ENCODE measurements around the gene RNF38. TPM values are rescaled to one million over a fixed set of nuclear protein-coding genes. Genes with fewer than 3 reads are reported as not detected.

RNF38 gene
- total RNA-seq, 1 experiment from 2014 or later, result 60.2 TPM

DNA sequence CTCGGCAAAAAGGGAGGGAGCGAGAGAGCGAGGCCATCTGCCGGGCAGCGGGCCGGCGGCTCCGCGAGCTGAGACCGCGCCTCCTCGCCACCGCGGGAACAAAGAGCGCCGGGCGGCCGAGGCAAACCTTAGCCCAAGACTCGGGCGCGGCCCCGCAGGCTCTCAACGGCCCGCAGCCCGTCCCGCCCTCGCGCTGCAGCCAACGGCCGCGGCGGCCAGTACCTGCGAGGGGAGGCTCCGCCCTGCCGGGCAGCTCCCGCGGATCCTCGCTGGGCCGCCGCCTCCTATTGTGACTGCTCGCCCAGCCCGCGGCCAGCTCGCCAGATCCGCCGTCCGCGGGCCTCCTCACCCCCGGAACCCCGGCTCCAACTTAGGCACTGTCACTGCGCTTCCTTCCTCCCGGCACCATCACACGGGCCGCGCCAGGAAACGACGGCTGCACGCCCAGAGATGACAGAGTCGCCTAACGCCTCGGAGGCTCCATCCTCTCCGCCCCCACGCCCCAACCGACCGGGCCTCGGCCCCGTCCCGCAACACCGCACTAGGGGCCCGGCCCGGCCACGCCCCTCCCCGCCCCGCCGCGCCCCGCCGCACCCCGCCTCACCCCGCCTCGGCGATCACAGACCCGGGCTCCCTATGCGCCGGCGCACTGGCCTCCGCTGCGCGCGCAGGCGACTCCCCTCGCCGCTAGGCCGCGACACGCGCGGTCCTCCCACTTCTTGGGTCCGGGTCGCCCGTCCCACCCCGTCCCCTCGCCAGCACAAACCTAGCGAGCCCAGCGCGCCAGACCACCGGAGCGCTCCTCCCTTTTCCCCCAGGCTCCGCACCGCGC lies 479 bp upstream of the RNF38 start:
- Histone ChIP-seq H3K27me3 (ENCODE audit: insufficient read depth, low read length) (no peaks in the 10 kb centered on the region), H4K20me1 (ENCODE audit: control insufficient read depth, insufficient read depth, insufficient read length) (no peaks in the 10 kb centered on the region), H3K79me2 (ENCODE audit: insufficient read depth, low read length) (peaks cover 28% of the 10 kb centered on the region; the same call in 1 of the 2 replicates), H3T11ph (ENCODE audit: low read length) (no peak overlapping the region), H3K14ac (ENCODE audit: insufficient read depth, low read length) (peak overlapping the region; percentile 95), H3K9ac (ENCODE audit: extremely low read depth, insufficient read length, low read length) (peak overlapping the region; percentile 89), H3K4ac (ENCODE audit: low read depth, low read length) (no peak overlapping the region), H3K4me1 (ENCODE audit: insufficient read depth, low read length) (no peaks in the 10 kb centered on the region), H2BK12ac (ENCODE audit: insufficient read length, low read depth, low read length) (no peak overlapping the region), H3K23ac (ENCODE audit: insufficient read length, low read depth, low read length) (no peak overlapping the region), H2BK15ac (ENCODE audit: low read depth, low read length) (no peak overlapping the region), H3K4me2 (ENCODE audit: insufficient read depth, insufficient read length, low read length) (peak overlapping the region; percentile 58), H4K91ac (ENCODE audit: insufficient read length, low read depth, low read length) (no peak overlapping the region), H2BK5ac (ENCODE audit: insufficient read length, low read length) (no peak overlapping the region), H2AK5ac (ENCODE audit: insufficient read length, low read length) (no peak overlapping the region), H3K23me2 (ENCODE audit: insufficient read length, low read depth, low read length, poor library complexity, severe bottlenecking) (peaks cover 3% of the 10 kb centered on the region), H4K8ac (replicated peaks; ENCODE audit: insufficient read length, low read depth, low read length) (no peak overlapping the region), H3K27ac (ENCODE audit: insufficient read length, low read depth, low read length) (peak overlapping the region; percentile 61), H3K18ac (ENCODE audit: insufficient read length, low read depth, low read length) (peak overlapping the region; percentile 91), H3K9me3 (ENCODE audit: control insufficient read depth, low read depth, low read length) (no peaks in the 10 kb centered on the region), H2BK20ac (ENCODE audit: low read depth, low read length, poor library complexity, severe bottlenecking) (no peak overlapping the region), H4K5ac (ENCODE audit: insufficient read length, low read depth, low read length) (no peak overlapping the region), H2BK120ac (ENCODE audit: low read depth, low read length, poor library complexity, severe bottlenecking) (no peak overlapping the region), H3K56ac (ENCODE audit: insufficient read length, low read depth, low read length) (no peak overlapping the region), H3K79me1 (ENCODE audit: insufficient read depth, low read depth, low read length, poor library complexity, severe bottlenecking) (no peaks in the 10 kb centered on the region), H2AFZ (ENCODE audit: low read length) (no peak overlapping the region)
- DNase-seq, result peak; percentile 84
- peak; percentile 12; the same call in 1 of the 3 replicates for TF ChIP-seq CTCF (conservative IDR thresholded peaks at IDR 0.05)
- Mint-ChIP-seq H3K27me3 (ENCODE audit: low read depth) (no peaks in the 10 kb centered on the region), H3K36me3 (ENCODE audit: insufficient read depth in 1 of 3, low read depth in 3 of 3) (peaks cover 4 to 14% (median 7%) of the 10 kb centered on the region in 3 experiments; a peak in 5 of 7 replicates), H3K4me1 (peaks cover 24 to 29% of the 10 kb centered on the region in 2 experiments), H3K9me3 (peaks cover 0 to 4% of the 10 kb centered on the region in 2 experiments; a peak in 3 of 5 replicates), H3K27ac (peak overlapping the region; percentile 99), H3K4me3 (peak overlapping the region; percentile 85 to 96)
- no CpG with 5 or more reads among the region's 111 CpGs for WGBS (ENCODE audit: extremely low coverage, insufficient read length, low lambda C conversion rate)
